ENCODE measurements around the gene ANKRD36B.
"Not testable (repeated sequence)": the region's sequence is repeated elsewhere in the genome, so short reads cannot be mapped to it uniquely, and the experiment has no call there.

The ANKRD36B gene

GRCh38 chr2:97549058-97549457, 40.6 kb downstream of the ANKRD36B start:
- DNase-seq (ENCODE audit: low spot score), result not testable (repeated sequence)

- DNase-seq (ENCODE audit: low spot score), result not testable (repeated sequence)
Measured at GRCh38 chr2:97548536-97548935, 41.1 kb downstream of the ANKRD36B start.

DNA sequence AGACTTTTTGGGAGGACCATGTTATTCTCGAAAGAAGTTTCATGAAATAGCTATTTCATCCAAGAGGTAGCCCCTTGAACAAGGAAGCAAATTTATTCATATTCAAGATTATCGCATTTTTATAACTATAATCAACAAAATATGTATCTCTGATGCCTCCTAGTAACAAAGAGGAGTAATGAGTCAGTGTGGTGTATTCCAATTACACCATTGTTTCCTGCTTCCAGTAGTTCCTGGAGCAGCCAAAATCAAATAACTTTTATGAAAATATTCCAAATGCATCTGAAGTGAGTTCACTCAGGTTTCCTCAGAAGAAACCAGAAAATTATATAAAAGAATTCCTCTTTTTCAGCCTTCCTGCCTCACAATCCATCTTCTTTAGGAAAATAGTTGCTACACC, 43.0 kb downstream of the ANKRD36B start:
- DNase-seq (ENCODE audit: low spot score), result no peak

- not testable (repeated sequence) for DNase-seq (ENCODE audit: low spot score)
Measured at GRCh38 chr2:97544911-97545310, 44.8 kb downstream of the ANKRD36B start.

DNA sequence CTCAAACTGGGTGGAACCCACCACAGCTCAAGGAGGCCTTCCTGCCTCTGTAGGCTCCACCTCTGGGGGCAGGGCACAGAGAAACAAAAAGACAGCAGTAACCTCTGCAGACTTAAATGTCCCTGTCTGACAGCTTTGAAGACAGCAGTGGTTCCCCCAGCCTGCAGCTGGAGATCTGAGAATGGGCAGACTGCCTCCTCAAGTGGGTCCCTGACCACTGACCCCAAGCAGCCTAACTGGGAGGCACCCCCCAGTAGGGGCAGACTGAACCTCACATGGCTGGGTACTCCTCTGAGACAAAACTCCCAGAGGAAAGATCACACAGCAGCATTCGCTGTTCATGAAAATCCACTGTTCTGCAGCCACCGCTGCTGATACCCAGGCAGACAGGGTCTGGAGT, 63.8 kb downstream of the ANKRD36B start:
- DNase-seq (ENCODE audit: low spot score), result not testable (repeated sequence)

DNA sequence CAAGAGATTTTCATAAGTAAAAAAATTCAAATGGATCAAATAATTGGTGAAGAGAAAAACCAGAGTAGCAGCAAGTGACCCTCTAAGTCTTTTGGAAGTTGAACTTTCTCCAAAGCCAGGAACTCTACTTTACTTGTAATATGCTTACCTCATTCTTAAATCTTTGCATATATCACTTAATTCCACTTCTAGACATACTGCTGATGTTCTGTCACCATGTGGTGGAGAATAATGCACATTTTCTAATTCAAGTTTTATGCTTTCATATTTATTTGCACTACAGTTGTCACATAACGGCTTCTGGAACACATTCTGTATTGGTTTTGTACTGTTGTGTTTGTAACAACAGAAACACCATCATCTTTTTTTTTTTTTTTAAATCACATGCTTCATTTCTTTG, 65.9 kb downstream of the ANKRD36B start:
- not testable (repeated sequence) for DNase-seq (ENCODE audit: low spot score)

- DNase-seq (ENCODE audit: low spot score), result not testable (repeated sequence)
Measured at GRCh38 chr2:97522916-97523555, 66.6 kb downstream of the ANKRD36B start.

- DNase-seq (ENCODE audit: low spot score), result not testable (repeated sequence)
Measured at GRCh38 chr2:97495651-97496050, 94.0 kb downstream of the ANKRD36B start.

DNA sequence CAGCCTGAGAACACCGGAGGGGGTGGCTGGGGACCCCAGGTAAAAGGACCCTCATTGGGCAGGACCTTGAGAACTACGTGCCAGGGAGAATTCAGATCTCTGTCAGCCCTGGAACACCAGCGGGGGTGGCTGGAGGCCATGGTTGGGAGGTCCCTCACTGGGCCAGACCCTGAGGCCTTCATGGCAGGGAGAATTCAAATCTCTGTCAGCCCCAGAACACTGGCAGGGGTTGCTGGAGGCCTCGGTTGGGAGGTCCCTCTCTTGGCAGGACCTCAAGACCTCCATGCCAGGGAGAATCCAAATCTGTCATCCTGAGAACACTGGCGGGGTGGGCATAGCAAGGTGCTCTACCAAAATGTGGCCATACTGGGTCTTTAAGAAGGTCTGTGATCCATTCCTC, 99.5 kb downstream of the ANKRD36B start:
- not testable (repeated sequence) for DNase-seq (ENCODE audit: low spot score)

All from activated CD4-positive, alpha-beta T cell treated with anti-CD3 and anti-CD28 coated beads, Interleukin-2, Interleukin-4, amounts not matched to agents 100 ng/mL and 50 ng/mL, durations not matched to agents 16 hours and 8 hours (primary cell).